Measurements from ENCODE around the gene ITGB6.

- TF ChIP-seq CTCF (IDR thresholded peaks at IDR 0.05; ENCODE audit: insufficient read depth, low read depth, low read length) (no peak), EZH2 (IDR thresholded peaks at IDR 0.05; ENCODE audit: insufficient read depth, low read length) (no peak)
Observed at GRCh38 chr2:160073284-160073888, 126.7 kb downstream of the ITGB6 start.

All from astrocyte (in vitro differentiated cells and primary cell).